Skin of body (tissue), 3 donors: ENCODE results near the gene TPK1. TPM values are rescaled to one million over a fixed set of nuclear protein-coding genes. Genes with fewer than 3 reads are reported as not detected.

ENCODE experiments used
- DNase-seq: peaks from one replicate; lab custom pipeline; 2025; lab: John Stamatoyannopoulos, UW
- small RNA-seq: library from RNA; depleted of rRNA; stranded (forward); fragments of <200 nt; gene quantifications from one replicate; pipeline ENCODE3, GENCODE V24; 2014; ENCODE audit warnings: low replicate concordance
- total RNA-seq: library from RNA; depleted of rRNA; stranded (reverse); fragments of >200 nt; gene quantifications from one replicate; pipeline ENCODE4 v1.2.3, GENCODE V29; 2014

TPK1 gene
- total RNA-seq, 1 donor from 2014 or later = 3.7 TPM

DNA sequence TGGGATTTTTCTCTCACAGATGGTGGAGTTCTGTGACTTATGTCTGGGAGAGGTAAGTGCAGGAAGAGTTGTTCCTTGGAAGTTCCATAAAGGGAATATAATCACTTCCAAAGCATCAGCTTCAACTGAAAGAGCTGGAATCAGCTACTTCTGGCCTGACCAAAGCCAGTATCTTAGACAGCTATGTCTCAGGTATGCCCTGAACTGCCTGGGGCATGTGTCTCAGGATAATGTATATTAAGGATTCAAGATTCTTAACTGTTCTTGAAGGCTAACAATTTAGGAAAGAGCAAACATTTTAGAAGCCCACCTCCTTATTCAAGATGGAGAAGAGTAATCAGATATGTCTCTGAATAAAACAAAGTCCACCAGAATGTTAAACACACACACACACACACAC lies 420.0 kb downstream of the TPK1 start:
- no peak for DNase-seq

GRCh38 chr7:144414815-144415214 lies 421.0 kb downstream of the TPK1 start:
- no peak for DNase-seq

DNA sequence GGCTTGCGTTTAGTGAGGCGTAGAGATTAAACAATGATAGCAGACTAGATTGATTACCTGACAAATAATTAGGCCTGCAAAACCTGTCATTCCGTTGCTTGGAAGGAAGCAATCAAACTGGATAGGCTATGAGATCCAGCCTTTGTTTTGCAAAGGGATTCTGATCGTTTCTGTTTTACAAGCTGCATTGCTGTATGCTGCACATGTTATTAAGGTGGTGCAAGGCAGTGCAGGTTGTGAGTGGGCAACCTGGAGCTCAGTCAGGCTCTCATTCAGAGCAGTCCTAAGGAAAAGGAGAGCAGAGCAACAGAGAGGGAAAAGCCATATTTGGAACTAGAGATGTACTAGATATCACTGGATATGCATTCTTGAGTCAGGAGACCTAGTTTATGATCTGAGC lies 425.4 kb downstream of the TPK1 start:
- DNase-seq = no peak

DNA sequence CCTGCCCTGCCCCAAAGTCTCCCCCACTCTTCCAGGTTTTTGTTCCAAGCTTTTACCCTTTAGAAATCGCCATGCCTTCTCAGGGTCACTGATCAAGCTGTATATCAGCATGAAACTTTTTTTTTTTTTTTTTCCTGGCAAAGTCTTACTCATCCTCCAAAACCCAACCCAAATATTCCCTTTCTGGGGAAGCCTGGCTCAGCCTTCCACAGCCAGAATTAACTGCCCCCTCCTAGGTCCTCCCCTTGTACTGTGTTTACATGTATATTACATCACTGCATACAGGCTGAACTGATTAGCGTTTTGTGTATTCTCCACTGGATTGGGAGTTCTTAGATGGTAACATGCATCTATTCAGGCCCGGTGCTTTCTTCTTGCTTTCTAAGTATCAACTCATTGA lies 427.7 kb downstream of the TPK1 start:
- peak; percentile 7 for DNase-seq

GRCh38 chr7:144407266-144407931 lies 428.5 kb downstream of the TPK1 start:
- DNase-seq = no peak

- no peak for DNase-seq
Observed at GRCh38 chr7:144404946-144405345, 430.9 kb downstream of the TPK1 start.

GRCh38 chr7:144403649-144404061 lies 432.2 kb downstream of the TPK1 start, which contains the start of gene NOBOX:
Gene NOBOX (minus strand): TSS chr7:144403693.
- DNase-seq = no peak

DNA sequence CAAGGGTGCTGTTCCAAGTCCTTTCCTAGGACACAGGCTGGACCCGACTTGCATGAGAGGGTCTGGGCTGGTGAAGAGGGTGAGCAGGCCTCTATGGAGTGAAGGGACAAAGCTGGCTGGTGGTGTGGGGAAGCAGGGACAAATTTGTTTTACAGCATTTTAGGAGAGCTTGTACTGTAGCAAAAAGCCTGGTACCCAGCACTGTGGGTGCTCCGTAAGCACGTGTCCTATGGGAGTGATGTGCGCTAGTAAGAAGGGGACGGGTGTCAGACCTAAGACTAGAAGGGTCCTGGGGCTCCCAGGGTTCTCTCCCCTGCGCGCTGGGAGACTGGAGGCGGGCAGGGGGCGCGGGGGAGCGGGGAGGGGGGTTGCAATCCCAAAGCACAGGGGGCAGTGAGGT lies 432.8 kb downstream of the TPK1 start:
- DNase-seq = no peak

Small RNAs within 50 kb of the gene (small RNA-seq; reads per million reads assigned to genes)
- gene RNU6ATAC40P = not detected
